DND-41 (cell line): ENCODE data around the gene CRAMP1.

Experiments
- CTCF ChIP-seq: IDR thresholded peaks from 2 replicates; pipeline ENCODE4 v1.5.1; 2012; ENCODE audit warnings: borderline replicate concordance, low read length, moderate library complexity, mild to moderate bottlenecking; ENCODE audit not compliant: poor library complexity, severe bottlenecking; ENCODE audit errors: extremely low read depth
- EZH2 ChIP-seq: IDR thresholded peaks from 3 replicates; pipeline ENCODE4 v1.6.1; 2012; ENCODE audit warnings: borderline replicate concordance, low read depth, mild to moderate bottlenecking, moderate library complexity, low read length, inconsistent platforms; ENCODE audit not compliant: severe bottlenecking

DNA sequence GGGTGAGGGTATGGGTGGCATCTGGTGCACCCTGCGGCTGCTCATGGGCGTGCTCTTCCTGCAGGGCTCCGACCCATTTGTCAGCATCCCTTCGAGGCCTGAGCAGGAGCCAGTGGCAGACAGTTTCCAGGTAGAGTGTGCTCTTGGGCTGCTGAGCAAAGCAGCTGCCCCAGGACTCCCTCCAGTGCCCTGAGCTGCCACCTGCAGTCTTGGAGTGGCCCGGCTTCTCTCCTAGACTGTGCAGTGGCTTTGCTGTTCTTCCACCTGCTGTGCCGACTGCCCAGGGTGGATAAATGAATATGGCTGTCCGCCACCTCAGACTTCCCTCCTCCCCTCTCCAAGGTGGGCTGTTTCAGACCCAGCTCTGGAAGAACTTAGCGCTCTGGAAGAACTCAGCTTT is 55.1 kb downstream of the CRAMP1 start:
- TF ChIP-seq CTCF: no peak
- TF ChIP-seq EZH2: no peak
